ENCODE data around the gene EPHA6. TPM values are rescaled to one million over a fixed set of nuclear protein-coding genes. Genes with fewer than 3 reads are reported as not detected.
"Not testable (repeated sequence)": the region's sequence is repeated elsewhere in the genome, so short reads cannot be mapped to it uniquely, and the experiment has no call there.

Gene EPHA6
- polyA plus RNA-seq, 2 donors = 0.20 to 0.38 TPM

GRCh38 chr3:96961576-96961975 is 147.2 kb downstream of the EPHA6 start:
- H3K4me1 ChIP-seq (ENCODE audit: control insufficient read depth in 2 of 2, insufficient read depth in 2 of 2, low read length in 1 of 2) = no peaks in the 10 kb centered on the region
- no peaks in the 10 kb centered on the region for H3K9me3 ChIP-seq (ENCODE audit: control insufficient read depth in 2 of 2, insufficient read depth in 1 of 2, low read depth in 1 of 2, low read length in 1 of 2)
- no peaks in the 10 kb centered on the region for H3K27me3 ChIP-seq (ENCODE audit: control insufficient read depth in 1 of 2, insufficient read depth in 2 of 2, low read length in 2 of 2)
- peak overlapping the region in 1 of 2 donors; percentile 73 for H3K27ac ChIP-seq (ENCODE audit: low read depth in 2 of 2, low read length in 1 of 2)
- H3K36me3 ChIP-seq (ENCODE audit: control insufficient read depth in 2 of 2, insufficient read depth in 2 of 2, low read length in 1 of 2) = no peaks in the 10 kb centered on the region
- H3K4me3 ChIP-seq (ENCODE audit: low read depth in 1 of 2, low read length in 2 of 2) = no peak overlapping the region

DNA sequence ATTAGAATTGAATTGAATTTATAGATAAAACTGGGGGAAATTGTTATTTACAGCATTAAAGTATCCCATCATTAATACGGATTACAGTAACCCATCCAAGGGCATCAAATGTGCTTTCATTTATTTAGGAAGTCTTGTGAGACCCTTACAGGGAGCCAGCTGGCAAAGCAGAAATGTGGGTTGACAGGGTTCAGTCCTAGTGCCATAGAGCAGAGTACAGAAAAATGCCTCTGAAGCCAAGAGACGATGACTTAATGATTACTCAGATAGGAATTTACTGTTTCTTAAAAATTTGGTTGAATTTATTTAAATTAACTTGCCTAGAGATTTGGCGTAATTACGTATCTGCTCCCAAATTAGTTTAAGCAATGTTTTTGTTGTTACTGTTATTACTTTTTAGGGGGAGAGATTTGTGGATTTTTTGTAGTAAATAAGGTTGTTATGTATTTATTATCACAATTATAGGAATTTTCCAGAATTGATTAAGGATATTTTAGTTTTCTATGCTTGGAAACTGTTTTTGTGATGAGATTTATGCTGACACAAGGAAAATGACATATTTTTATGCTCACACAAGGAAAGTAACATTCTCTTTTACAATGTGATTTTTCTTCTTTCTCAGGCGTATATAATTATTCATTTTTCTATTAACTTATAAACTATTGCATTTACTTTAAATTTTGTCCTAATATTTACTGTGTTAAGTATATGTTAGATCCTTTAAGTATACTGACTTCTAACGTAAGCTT is 152.0 kb downstream of the EPHA6 start:
- Histone ChIP-seq H3K27me3 (ENCODE audit: control insufficient read depth in 1 of 2, insufficient read depth in 2 of 2, low read length in 2 of 2) (no peaks in the 10 kb centered on the region), H3K36me3 (ENCODE audit: control insufficient read depth in 2 of 2, insufficient read depth in 2 of 2, low read length in 1 of 2) (no peaks in the 10 kb centered on the region), H3K27ac (ENCODE audit: low read depth in 2 of 2, low read length in 1 of 2) (no peak overlapping the region), H3K4me3 (ENCODE audit: low read depth in 1 of 2, low read length in 2 of 2) (no peak overlapping the region), H3K4me1 (ENCODE audit: control insufficient read depth in 2 of 2, insufficient read depth in 2 of 2, low read length in 1 of 2) (no peaks in the 10 kb centered on the region), H3K9me3 (ENCODE audit: control insufficient read depth in 2 of 2, insufficient read depth in 1 of 2, low read depth in 1 of 2, low read length in 1 of 2) (no peaks in the 10 kb centered on the region)
- WGBS, 2 donors = 70 to 81% methylated on average over 6 of the region's 6 CpGs

DNA sequence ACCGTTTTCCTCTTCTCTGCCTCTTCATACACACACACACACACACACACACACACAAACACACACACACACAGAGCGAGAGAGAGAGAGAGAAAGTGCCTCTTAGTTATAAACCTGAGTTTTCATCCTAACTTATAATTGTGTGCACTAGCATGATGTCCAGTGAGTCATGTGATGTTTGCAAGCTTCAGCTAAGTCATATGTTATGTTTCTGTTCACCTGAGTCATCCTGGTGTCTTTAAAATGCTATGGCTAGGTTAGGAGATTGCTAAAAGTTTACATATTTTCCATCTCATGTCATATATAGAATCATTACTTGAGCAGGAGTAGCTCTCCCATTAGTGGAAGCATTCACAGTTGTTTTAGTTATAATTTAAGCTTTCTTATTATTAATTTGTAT is 155.8 kb downstream of the EPHA6 start:
- Histone ChIP-seq H3K27ac (ENCODE audit: low read depth in 2 of 2, low read length in 1 of 2) (no peak overlapping the region), H3K36me3 (ENCODE audit: control insufficient read depth in 2 of 2, insufficient read depth in 2 of 2, low read length in 1 of 2) (no peaks in the 10 kb centered on the region), H3K9me3 (ENCODE audit: control insufficient read depth in 2 of 2, insufficient read depth in 1 of 2, low read depth in 1 of 2, low read length in 1 of 2) (no peaks in the 10 kb centered on the region), H3K4me3 (ENCODE audit: low read depth in 1 of 2, low read length in 2 of 2) (no peak overlapping the region), H3K27me3 (ENCODE audit: control insufficient read depth in 1 of 2, insufficient read depth in 2 of 2, low read length in 2 of 2) (no peaks in the 10 kb centered on the region), H3K4me1 (ENCODE audit: control insufficient read depth in 2 of 2, insufficient read depth in 2 of 2, low read length in 1 of 2) (peaks cover 0 to 2% of the 10 kb centered on the region in 2 donors)
- WGBS, 2 donors = 73 to 74% methylated on average over 2 of the region's 2 CpGs

GRCh38 chr3:96977671-96978070 is 163.3 kb downstream of the EPHA6 start:
- H3K4me3 ChIP-seq (ENCODE audit: low read depth in 1 of 2, low read length in 2 of 2) = no peak overlapping the region
- peaks cover 0 to 2% of the 10 kb centered on the region in 2 donors for H3K4me1 ChIP-seq (ENCODE audit: control insufficient read depth in 2 of 2, insufficient read depth in 2 of 2, low read length in 1 of 2)
- no peaks in the 10 kb centered on the region for H3K36me3 ChIP-seq (ENCODE audit: control insufficient read depth in 2 of 2, insufficient read depth in 2 of 2, low read length in 1 of 2)

GRCh38 chr3:96983716-96984115 is 169.3 kb downstream of the EPHA6 start:
- H3K4me1 ChIP-seq (ENCODE audit: control insufficient read depth in 2 of 2, insufficient read depth in 2 of 2, low read length in 1 of 2); H3K27me3 ChIP-seq (ENCODE audit: control insufficient read depth in 1 of 2, insufficient read depth in 2 of 2, low read length in 2 of 2); H3K36me3 ChIP-seq (ENCODE audit: control insufficient read depth in 2 of 2, insufficient read depth in 2 of 2, low read length in 1 of 2); H3K27ac ChIP-seq (ENCODE audit: low read depth in 2 of 2, low read length in 1 of 2); H3K4me3 ChIP-seq (ENCODE audit: low read depth in 1 of 2, low read length in 2 of 2); H3K9me3 ChIP-seq (ENCODE audit: control insufficient read depth in 2 of 2, insufficient read depth in 1 of 2, low read depth in 1 of 2, low read length in 1 of 2): not testable (repeated sequence)
- 95 to 98% methylated on average over 7 of the region's 7 CpGs for WGBS, 2 donors

More at GRCh38 chr3:96977671-96978070, 163.3 kb downstream of the EPHA6 start:
- no peaks in the 10 kb centered on the region for H3K27me3 ChIP-seq (ENCODE audit: control insufficient read depth in 1 of 2, insufficient read depth in 2 of 2, low read length in 2 of 2)
- no peak overlapping the region for H3K27ac ChIP-seq (ENCODE audit: low read depth in 2 of 2, low read length in 1 of 2)
- no peaks in the 10 kb centered on the region for H3K9me3 ChIP-seq (ENCODE audit: control insufficient read depth in 2 of 2, insufficient read depth in 1 of 2, low read depth in 1 of 2, low read length in 1 of 2)

DNA sequence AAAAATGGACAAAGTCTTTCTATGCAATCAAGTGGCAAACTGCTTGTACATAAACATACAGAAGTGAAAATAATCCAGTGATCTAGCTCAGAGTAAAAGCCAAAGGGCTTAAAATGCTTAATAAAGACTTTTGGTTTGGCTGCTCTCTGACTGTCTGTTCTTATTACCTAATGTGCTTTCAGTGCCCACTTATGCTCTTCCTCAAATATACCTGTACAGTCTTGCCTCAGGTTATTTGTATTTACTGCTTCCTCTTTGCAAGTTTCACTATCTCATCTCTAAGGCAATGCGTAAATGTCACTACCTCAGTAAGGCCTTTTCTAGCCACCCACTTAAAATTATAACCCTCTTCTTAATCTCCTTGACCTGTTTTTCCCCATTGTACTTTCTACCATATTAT is 171.8 kb downstream of the EPHA6 start:
- H3K27me3 ChIP-seq (ENCODE audit: control insufficient read depth in 1 of 2, insufficient read depth in 2 of 2, low read length in 2 of 2) = no peaks in the 10 kb centered on the region
- H3K9me3 ChIP-seq (ENCODE audit: control insufficient read depth in 2 of 2, insufficient read depth in 1 of 2, low read depth in 1 of 2, low read length in 1 of 2) = peaks cover 0 to 5% of the 10 kb centered on the region in 2 donors
- H3K36me3 ChIP-seq (ENCODE audit: control insufficient read depth in 2 of 2, insufficient read depth in 2 of 2, low read length in 1 of 2) = no peaks in the 10 kb centered on the region
- H3K4me1 ChIP-seq (ENCODE audit: control insufficient read depth in 2 of 2, insufficient read depth in 2 of 2, low read length in 1 of 2) = no peaks in the 10 kb centered on the region
- no peak overlapping the region for H3K27ac ChIP-seq (ENCODE audit: low read depth in 2 of 2, low read length in 1 of 2)
- H3K4me3 ChIP-seq (ENCODE audit: low read depth in 1 of 2, low read length in 2 of 2) = no peak overlapping the region
- WGBS, 2 donors = 70 to 86% methylated on average over 1 of the region's 1 CpG

GRCh38 chr3:96991231-96991630 is 176.8 kb downstream of the EPHA6 start:
- whole genome bisulfite sequencing, 2 donors = 77 to 79% methylated on average over 2 of the region's 2 CpGs
- H3K4me3 ChIP-seq (ENCODE audit: low read depth in 1 of 2, low read length in 2 of 2) = no peak overlapping the region
- H3K36me3 ChIP-seq (ENCODE audit: control insufficient read depth in 2 of 2, insufficient read depth in 2 of 2, low read length in 1 of 2) = no peaks in the 10 kb centered on the region
- no peaks in the 10 kb centered on the region for H3K4me1 ChIP-seq (ENCODE audit: control insufficient read depth in 2 of 2, insufficient read depth in 2 of 2, low read length in 1 of 2)
- H3K27ac ChIP-seq (ENCODE audit: low read depth in 2 of 2, low read length in 1 of 2) = no peak overlapping the region
- H3K27me3 ChIP-seq (ENCODE audit: control insufficient read depth in 1 of 2, insufficient read depth in 2 of 2, low read length in 2 of 2) = no peaks in the 10 kb centered on the region
- no peaks in the 10 kb centered on the region for H3K9me3 ChIP-seq (ENCODE audit: control insufficient read depth in 2 of 2, insufficient read depth in 1 of 2, low read depth in 1 of 2, low read length in 1 of 2)

DNA sequence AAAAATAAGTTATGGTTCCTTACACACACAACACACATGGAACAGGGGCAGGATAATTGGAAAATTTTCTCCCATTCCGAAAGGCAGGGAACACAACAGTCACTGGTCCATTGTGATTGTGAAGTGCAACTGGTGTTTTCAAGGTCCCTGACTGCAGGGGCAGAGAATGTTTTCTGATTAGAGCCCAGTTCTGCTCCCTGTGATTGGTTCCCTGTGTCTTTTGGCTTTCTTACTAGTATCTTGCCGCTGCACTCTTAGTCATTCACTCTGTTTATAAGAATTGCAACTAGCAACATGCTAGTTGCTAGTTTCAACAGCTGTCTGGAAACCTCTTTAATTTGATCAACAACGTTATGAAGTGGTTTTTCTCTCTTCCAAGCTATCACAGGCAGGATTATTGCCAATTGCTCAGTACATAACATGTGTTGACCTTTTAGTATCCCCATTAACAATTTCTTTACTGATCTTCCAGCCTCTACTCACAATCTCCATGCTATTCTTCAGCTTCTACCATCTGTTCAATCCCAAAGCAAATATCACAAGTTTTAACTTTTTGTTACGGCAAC is 177.5 kb downstream of the EPHA6 start:
- H3K9me3 ChIP-seq (ENCODE audit: control insufficient read depth in 2 of 2, insufficient read depth in 1 of 2, low read depth in 1 of 2, low read length in 1 of 2) = no peaks in the 10 kb centered on the region
- H3K27me3 ChIP-seq (ENCODE audit: control insufficient read depth in 1 of 2, insufficient read depth in 2 of 2, low read length in 2 of 2) = no peaks in the 10 kb centered on the region
- H3K36me3 ChIP-seq (ENCODE audit: control insufficient read depth in 2 of 2, insufficient read depth in 2 of 2, low read length in 1 of 2) = no peaks in the 10 kb centered on the region
- H3K4me3 ChIP-seq (ENCODE audit: low read depth in 1 of 2, low read length in 2 of 2) = no peak overlapping the region
- no peaks in the 10 kb centered on the region for H3K4me1 ChIP-seq (ENCODE audit: control insufficient read depth in 2 of 2, insufficient read depth in 2 of 2, low read length in 1 of 2)
- no peak overlapping the region for H3K27ac ChIP-seq (ENCODE audit: low read depth in 2 of 2, low read length in 1 of 2)
- 47 to 53% methylated on average over 4 of the region's 4 CpGs for WGBS, 2 donors

- no peak overlapping the region for H3K27ac ChIP-seq (ENCODE audit: low read depth in 2 of 2, low read length in 1 of 2)
- H3K4me1 ChIP-seq (ENCODE audit: control insufficient read depth in 2 of 2, insufficient read depth in 2 of 2, low read length in 1 of 2) = no peaks in the 10 kb centered on the region
- H3K36me3 ChIP-seq (ENCODE audit: control insufficient read depth in 2 of 2, insufficient read depth in 2 of 2, low read length in 1 of 2) = no peaks in the 10 kb centered on the region
- WGBS, 2 donors = 84 to 87% methylated on average over 3 of the region's 3 CpGs
- H3K4me3 ChIP-seq (ENCODE audit: low read depth in 1 of 2, low read length in 2 of 2) = no peak overlapping the region
- H3K9me3 ChIP-seq (ENCODE audit: control insufficient read depth in 2 of 2, insufficient read depth in 1 of 2, low read depth in 1 of 2, low read length in 1 of 2) = no peaks in the 10 kb centered on the region
- H3K27me3 ChIP-seq (ENCODE audit: control insufficient read depth in 1 of 2, insufficient read depth in 2 of 2, low read length in 2 of 2) = no peaks in the 10 kb centered on the region
Measured at GRCh38 chr3:96994988-96995387, 180.6 kb downstream of the EPHA6 start.

DNA sequence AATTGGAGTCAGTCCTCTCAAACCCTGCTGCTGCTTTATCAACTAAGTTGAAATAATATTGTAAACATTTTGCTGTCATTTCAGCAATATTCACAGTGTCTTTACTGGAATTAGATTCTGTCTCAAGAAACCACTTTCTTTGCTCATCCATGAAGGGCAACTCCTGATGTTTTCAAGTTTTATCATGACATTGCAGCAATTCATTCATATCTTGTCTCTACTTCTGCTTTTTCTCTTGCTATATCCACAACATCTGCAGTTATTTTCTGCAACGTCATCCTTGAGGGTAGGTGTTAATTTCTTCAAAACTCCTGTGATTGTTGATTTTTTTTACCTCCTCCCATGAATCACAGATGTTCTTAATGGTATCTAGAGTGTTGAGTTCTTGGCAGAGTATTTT is 181.6 kb downstream of the EPHA6 start:
- H3K27me3 ChIP-seq (ENCODE audit: control insufficient read depth in 1 of 2, insufficient read depth in 2 of 2, low read length in 2 of 2) = no peaks in the 10 kb centered on the region
- no peaks in the 10 kb centered on the region for H3K9me3 ChIP-seq (ENCODE audit: control insufficient read depth in 2 of 2, insufficient read depth in 1 of 2, low read depth in 1 of 2, low read length in 1 of 2)
- WGBS, 2 donors = 70 to 75% methylated on average over 1 of the region's 1 CpG
- H3K4me3 ChIP-seq (ENCODE audit: low read depth in 1 of 2, low read length in 2 of 2) = no peak overlapping the region
- H3K4me1 ChIP-seq (ENCODE audit: control insufficient read depth in 2 of 2, insufficient read depth in 2 of 2, low read length in 1 of 2) = no peaks in the 10 kb centered on the region
- no peak overlapping the region for H3K27ac ChIP-seq (ENCODE audit: low read depth in 2 of 2, low read length in 1 of 2)
- no peaks in the 10 kb centered on the region for H3K36me3 ChIP-seq (ENCODE audit: control insufficient read depth in 2 of 2, insufficient read depth in 2 of 2, low read length in 1 of 2)
